Right lobe of liver (tissue), 6 donors: Measurements from ENCODE around the gene ROCK2. TPM values are rescaled to one million over a fixed set of nuclear protein-coding genes. Genes with fewer than 3 reads are reported as not detected.

ENCODE experiments used
- ATAC-seq, 4 donors: fragments of 200-7000 bp; cut with Tn5 transposase; one replicate each; pipeline ENCODE4 v1.9.1; 2020; ENCODE audit warnings: mild to moderate bottlenecking in 4 of 4, moderate library complexity in 4 of 4
- DNase-seq, 3 donors: peaks; one replicate each; pipeline ENCODE4 v3.0.0-alpha.2; 2020
- H3K27ac ChIP-seq, 3 donors: fragments of 200-600 bp; one replicate each; pipeline ENCODE4 v1.8.0; 2022
- H3K27me3 ChIP-seq, 2 donors: fragments of 200-600 bp; one replicate each; pipeline ENCODE4 v1.8.0; 2022
- H3K36me3 ChIP-seq, 4 donors: fragments of 200-600 bp; sonication (generic) in 1 of 4; one replicate each; pipeline versions ENCODE4 v1.5.1 to v1.8.0; 2017 to 2022; ENCODE audit warnings: control low read depth in 1 of 4
- H3K4me1 ChIP-seq, 4 donors: fragments of 200-600 bp; sonication (generic) in 1 of 4; one replicate each; pipeline versions ENCODE4 v1.5.1 to v1.8.0; 2017 to 2022; ENCODE audit warnings: control low read depth in 1 of 4
- H3K4me3 ChIP-seq, 3 donors: fragments of 200-600 bp; one replicate each; pipeline ENCODE4 v1.8.0; 2022
- H3K9me3 ChIP-seq, 4 donors: fragments of 200-600 bp; sonication (generic) in 1 of 4; one replicate each; pipeline versions ENCODE4 v1.5.1 to v1.8.0; 2017 to 2022; ENCODE audit warnings: control low read depth in 1 of 4
- POLR2A ChIP-seq: fragments of 450-650 bp; IDR thresholded peaks from one replicate; pipeline ENCODE4 v1.6.1; 2017; ENCODE audit warnings: antibody characterized with exemption, mild to moderate bottlenecking
- WGBS: methylation state at CpG from one replicate; pipeline ENCODE4 v1.1.6; 2018; ENCODE audit warnings: low coverage, low lambda C conversion rate; ENCODE audit not compliant: insufficient coverage; ENCODE audit errors: missing lambda C conversion rate; 5-methylcytosine and 5-hydroxymethylcytosine counted together
- intact Hi-C, 2 donors: fragments of 100-400 bp; cut with DNase I; formaldehyde crosslinking; loops; one replicate each; pipeline versions ENCODE4 v1.11.2 to v1.14.1; 2022
- total RNA-seq, 6 experiments: library from RNA; depleted of rRNA in 2 of 6; stranded (reverse); fragments of >200 nt in 2 of 6; fragmentation: NEBNext Ultra II Directional in 3 of 6; extraction: Animal tissue kit (Norgen Biotek cat#: 25700) in 3 of 6; gene quantifications; one replicate each; pipeline versions ENCODE4 v1.1.0 to v1.2.4, GENCODE V29; 2016 to 2023
- TF ChIP-seq, protein P1 (sequence below), 4 donors: fragments of 200-600 bp in 3 of 4; fragments of 450-650 bp in 1 of 4; IDR thresholded peaks; one replicate each; pipeline versions ENCODE4 v1.5.1 to v1.8.0; 2016 to 2022; ENCODE audit warnings: antibody characterized with exemption in 4 of 4, mild to moderate bottlenecking in 2 of 4
- donor health status: DM: no; HTN: yes; CAD: no.
- donor health status: DM: no; HTN: no; CAD: no.
- donor health status: DM: no; HTN: no; CAD: no.
- donor health status: DM: no; HTN: yes; CAD: no.
- donor health status: DM: no; HTN: yes; CAD: no.

The ROCK2 gene
- total RNA-seq, 6 experiments from 2014 or later, result 11.6 to 23.9 (median 19.8) TPM

DNA sequence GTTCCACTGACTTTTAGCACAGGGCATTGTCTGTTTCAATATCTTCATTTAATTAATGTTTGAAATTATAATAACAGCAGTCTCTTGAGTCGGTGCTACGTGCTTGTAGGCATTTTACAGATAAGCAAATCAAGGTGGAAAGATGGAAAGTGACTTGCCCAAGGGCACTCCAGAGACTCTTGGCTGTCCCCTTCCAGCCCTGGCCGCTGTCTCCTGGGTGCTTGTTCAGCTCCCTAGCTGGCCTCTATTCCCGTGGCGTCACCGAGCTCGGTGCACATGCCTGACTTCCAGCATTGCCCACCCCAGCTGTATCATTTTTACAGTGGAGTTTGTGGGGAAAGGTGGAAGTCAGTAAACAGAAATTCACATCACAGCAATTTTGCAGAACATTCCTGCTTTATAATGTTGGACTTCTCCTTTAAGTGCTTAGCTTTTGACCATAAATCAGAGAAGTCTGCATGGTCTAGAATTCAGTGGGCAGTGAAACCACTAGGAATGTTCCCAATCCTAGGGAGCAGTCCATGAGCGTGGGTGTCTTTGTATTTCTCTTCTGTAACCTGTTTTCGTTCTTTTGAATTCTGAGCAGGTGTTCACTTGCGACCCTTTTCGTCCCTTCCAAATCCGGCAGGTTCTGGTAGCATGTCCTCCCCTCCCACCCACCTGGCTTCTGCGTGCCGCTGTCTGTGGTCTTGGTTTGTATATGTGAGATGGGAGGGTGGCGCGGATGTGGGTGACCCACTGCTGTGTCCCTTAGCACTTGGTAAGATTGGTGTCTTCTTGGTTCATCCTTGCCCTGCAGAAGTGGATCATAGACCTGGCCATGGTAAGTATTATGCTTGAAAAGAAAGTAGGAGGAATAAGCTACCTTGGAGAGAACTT is 180.8 kb downstream of the ROCK2 start:
- no peaks in the 10 kb centered on the region for H3K4me1 ChIP-seq
- WGBS, result 86% methylated on average over 12 of the region's 16 CpGs
- H3K36me3 ChIP-seq, result no peaks in the 10 kb centered on the region
- H3K9me3 ChIP-seq, result no peaks in the 10 kb centered on the region
- H3K4me3 ChIP-seq, result no peak overlapping the region
- DNase-seq, result no peak
- no peak overlapping the region for H3K27ac ChIP-seq
- no peak for ATAC-seq
- intact Hi-C loops, result no loop called here
- no peaks in the 10 kb centered on the region for H3K27me3 ChIP-seq
- TF ChIP-seq, protein P1, sequence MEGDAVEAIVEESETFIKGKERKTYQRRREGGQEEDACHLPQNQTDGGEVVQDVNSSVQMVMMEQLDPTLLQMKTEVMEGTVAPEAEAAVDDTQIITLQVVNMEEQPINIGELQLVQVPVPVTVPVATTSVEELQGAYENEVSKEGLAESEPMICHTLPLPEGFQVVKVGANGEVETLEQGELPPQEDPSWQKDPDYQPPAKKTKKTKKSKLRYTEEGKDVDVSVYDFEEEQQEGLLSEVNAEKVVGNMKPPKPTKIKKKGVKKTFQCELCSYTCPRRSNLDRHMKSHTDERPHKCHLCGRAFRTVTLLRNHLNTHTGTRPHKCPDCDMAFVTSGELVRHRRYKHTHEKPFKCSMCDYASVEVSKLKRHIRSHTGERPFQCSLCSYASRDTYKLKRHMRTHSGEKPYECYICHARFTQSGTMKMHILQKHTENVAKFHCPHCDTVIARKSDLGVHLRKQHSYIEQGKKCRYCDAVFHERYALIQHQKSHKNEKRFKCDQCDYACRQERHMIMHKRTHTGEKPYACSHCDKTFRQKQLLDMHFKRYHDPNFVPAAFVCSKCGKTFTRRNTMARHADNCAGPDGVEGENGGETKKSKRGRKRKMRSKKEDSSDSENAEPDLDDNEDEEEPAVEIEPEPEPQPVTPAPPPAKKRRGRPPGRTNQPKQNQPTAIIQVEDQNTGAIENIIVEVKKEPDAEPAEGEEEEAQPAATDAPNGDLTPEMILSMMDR (IDR thresholded peaks at IDR 0.05), result no peak
- TF ChIP-seq POLR2A, result no peak

DNA sequence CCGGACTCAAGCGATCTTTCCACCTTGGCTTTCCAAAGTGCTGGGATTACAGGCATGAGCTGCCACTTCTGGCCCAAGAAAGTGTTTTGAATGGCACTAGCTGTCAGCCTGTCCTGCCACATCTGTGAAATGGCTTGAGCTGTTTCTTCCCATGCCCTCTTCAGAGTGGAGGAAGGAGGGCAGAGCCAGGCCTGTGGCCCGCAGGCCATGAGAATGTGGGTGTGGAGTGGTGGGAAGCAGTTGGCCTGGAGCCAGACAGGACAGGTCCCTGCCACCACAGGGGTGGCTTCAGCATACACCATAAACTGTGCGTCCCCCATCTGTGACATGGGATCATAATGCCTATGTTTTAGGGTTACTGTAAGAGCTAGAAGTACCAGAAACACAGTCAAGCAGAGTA is 182.7 kb downstream of the ROCK2 start:
- no peak for DNase-seq

DNA sequence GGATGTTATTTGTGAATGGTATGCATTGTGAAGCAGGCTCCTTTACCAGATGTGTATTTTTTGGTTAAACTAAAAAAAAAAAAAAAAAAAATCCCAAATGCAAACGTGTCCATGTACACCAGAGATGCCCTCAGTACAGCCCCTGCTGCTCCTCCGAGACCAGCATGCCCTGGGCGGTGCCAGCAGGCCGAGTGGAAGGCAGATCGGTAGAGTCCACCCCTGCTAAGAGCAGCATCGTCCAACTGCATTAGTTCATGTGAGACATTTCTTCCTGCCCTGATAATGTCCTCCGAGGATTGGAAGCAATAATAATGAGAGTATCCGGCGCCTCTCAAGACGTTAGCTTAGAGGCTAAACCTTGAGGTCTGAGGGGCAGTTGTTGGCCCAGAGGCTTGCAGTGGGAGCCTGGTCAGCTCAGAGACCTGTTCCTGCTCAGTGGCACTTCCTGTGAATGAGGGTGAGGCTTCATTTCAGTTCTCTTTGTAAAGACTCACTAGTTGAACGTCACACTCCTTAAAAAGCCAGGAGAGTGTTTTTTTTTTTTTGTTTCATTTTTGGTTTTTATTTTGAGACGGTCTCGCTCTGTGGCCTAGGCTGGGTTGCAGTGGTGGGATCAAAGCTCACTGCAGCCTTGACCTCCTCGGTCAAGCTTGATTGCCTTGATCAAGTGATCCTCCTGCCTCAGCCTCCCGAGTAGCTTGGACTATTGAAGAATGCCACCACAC is 183.5 kb downstream of the ROCK2 start:
- no peaks in the 10 kb centered on the region for H3K9me3 ChIP-seq
- peak; percentile 24 to 75 (median 34) for ATAC-seq
- 66% methylated on average over 10 of the region's 15 CpGs for WGBS
- intact Hi-C loops, result no loop called here
- no peaks in the 10 kb centered on the region for H3K36me3 ChIP-seq
- TF ChIP-seq POLR2A, result no peak
- TF ChIP-seq, protein P1 (IDR thresholded peaks at IDR 0.05), result no peak
- no peak for DNase-seq
- H3K27ac ChIP-seq, result peak overlapping the region in 1 of 3 donors; percentile 26
- no peak overlapping the region for H3K4me3 ChIP-seq
- H3K4me1 ChIP-seq, result peaks cover 0 to 2% (median 0%) of the 10 kb centered on the region in 4 donors
- no peaks in the 10 kb centered on the region for H3K27me3 ChIP-seq

More for the DNA sequence above, 182.7 kb downstream of the ROCK2 start:
- H3K4me1 ChIP-seq, result no peaks in the 10 kb centered on the region
- no peak overlapping the region for H3K27ac ChIP-seq
- no peak for ATAC-seq
- WGBS, result no CpG with 5 or more reads among the region's 4 CpGs
- H3K4me3 ChIP-seq, result no peak overlapping the region
- intact Hi-C loops, result no loop called here
- TF ChIP-seq, protein P1 (IDR thresholded peaks at IDR 0.05), result no peak
- TF ChIP-seq POLR2A, result no peak
- H3K9me3 ChIP-seq, result no peaks in the 10 kb centered on the region
- no peaks in the 10 kb centered on the region for H3K36me3 ChIP-seq
- no peaks in the 10 kb centered on the region for H3K27me3 ChIP-seq

DNA sequence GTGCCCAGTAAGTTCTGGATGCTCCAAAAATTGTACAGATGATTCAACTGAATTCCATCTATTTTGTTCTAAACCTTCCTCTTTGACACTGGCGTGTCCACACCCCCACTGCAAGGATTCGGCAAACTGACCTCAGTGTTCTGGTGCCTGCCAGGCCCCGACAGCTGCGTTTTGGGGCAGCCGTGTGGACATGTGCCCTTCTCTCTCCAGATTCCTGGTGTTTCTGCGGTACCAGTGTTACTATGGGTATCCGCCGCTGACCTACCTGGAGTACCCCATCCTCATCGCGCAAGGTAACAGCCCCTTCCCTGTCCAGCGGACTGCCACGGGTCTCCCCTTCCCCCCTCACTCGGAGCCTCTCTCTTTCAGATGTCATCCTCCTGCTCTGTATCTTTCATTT is 184.2 kb downstream of the ROCK2 start:
- Histone ChIP-seq H3K27me3 (no peaks in the 10 kb centered on the region), H3K36me3 (no peaks in the 10 kb centered on the region), H3K4me1 (peaks cover 0 to 6% (median 0%) of the 10 kb centered on the region in 4 donors), H3K27ac (no peak overlapping the region), H3K9me3 (no peaks in the 10 kb centered on the region), H3K4me3 (no peak overlapping the region)
- intact Hi-C loops, result no loop called here
- TF ChIP-seq, protein P1 (IDR thresholded peaks at IDR 0.05), result no peak
- TF ChIP-seq POLR2A, result no peak
- ATAC-seq (no peak), DNase-seq (no peak)
- 81% methylated on average over 8 of the region's 13 CpGs for WGBS
